Osteoblast (primary cell): ENCODE data around the gene LIAS. TPM values are rescaled to one million over a fixed set of nuclear protein-coding genes. Genes with fewer than 3 reads are reported as not detected.
A peak's percentile ranks its signal among the peaks of the same experiment; 100 is the strongest.

Experiments
- DNase-seq: peaks from one replicate; pipeline ENCODE4 v3.0.0; 2011; ENCODE audit warnings: low spot score, mixed read lengths; ENCODE audit not compliant: insufficient read length; ENCODE audit errors: missing footprints
- H2AFZ ChIP-seq: 2 replicates; pipeline ENCODE4 v1.6.0; 2011; ENCODE audit warnings: mild to moderate bottlenecking, low read length
- H3K27ac ChIP-seq: 2 replicates; pipeline ENCODE4 v1.5.1; 2011; ENCODE audit warnings: mild to moderate bottlenecking, low read depth, low read length, moderate library complexity
- H3K27me3 ChIP-seq: 2 replicates; pipeline ENCODE4 v1.6.0; 2012; ENCODE audit warnings: mild to moderate bottlenecking, control low read depth, inconsistent platforms, low read length, moderate library complexity; ENCODE audit not compliant: insufficient read depth
- H3K36me3 ChIP-seq: 2 replicates; pipeline ENCODE4 v1.5.1; 2011; ENCODE audit warnings: mild to moderate bottlenecking, low read length, control low read depth, moderate library complexity; ENCODE audit not compliant: insufficient read depth
- H3K4me1 ChIP-seq: 2 replicates; pipeline ENCODE4 v1.5.1; 2011; ENCODE audit warnings: mild to moderate bottlenecking, low read length, control low read depth, moderate library complexity; ENCODE audit not compliant: insufficient read depth
- H3K4me2 ChIP-seq: 2 replicates; pipeline ENCODE4 v1.6.0; 2011; ENCODE audit warnings: mild to moderate bottlenecking, low read length; ENCODE audit not compliant: insufficient read depth
- H3K4me3 ChIP-seq: fragments of 200-600 bp; sonication (generic); 3 replicates; pipeline ENCODE4 v1.5.1; 2012; ENCODE audit warnings: mild to moderate bottlenecking, low read length, inconsistent platforms; ENCODE audit not compliant: insufficient read depth
- H3K79me2 ChIP-seq: 2 replicates; pipeline ENCODE4 v1.6.0; 2012; ENCODE audit warnings: mild to moderate bottlenecking, low read length, control low read depth, inconsistent platforms; ENCODE audit not compliant: insufficient read depth
- H3K9me3 ChIP-seq: 2 replicates; pipeline ENCODE4 v1.5.1; 2011; ENCODE audit warnings: low read depth, low read length, control low read depth
- H4K20me1 ChIP-seq: 2 replicates; pipeline ENCODE4 v1.6.0; 2012; ENCODE audit warnings: mild to moderate bottlenecking, low read length, control low read depth; ENCODE audit not compliant: insufficient read depth
- CTCF ChIP-seq: IDR thresholded peaks from 2 replicates; pipeline ENCODE4 v1.5.1; 2011; ENCODE audit warnings: mild to moderate bottlenecking, low read depth, low read length, moderate library complexity; ENCODE audit errors: extremely low read depth
- total RNA-seq: library from RNA; depleted of rRNA; stranded (reverse); fragments of >200 nt; gene quantifications from 2 replicates; pipeline ENCODE4 v1.2.3, GENCODE V29; 2012

LIAS gene
- total RNA-seq, 1 donor = 8.7 TPM

DNA sequence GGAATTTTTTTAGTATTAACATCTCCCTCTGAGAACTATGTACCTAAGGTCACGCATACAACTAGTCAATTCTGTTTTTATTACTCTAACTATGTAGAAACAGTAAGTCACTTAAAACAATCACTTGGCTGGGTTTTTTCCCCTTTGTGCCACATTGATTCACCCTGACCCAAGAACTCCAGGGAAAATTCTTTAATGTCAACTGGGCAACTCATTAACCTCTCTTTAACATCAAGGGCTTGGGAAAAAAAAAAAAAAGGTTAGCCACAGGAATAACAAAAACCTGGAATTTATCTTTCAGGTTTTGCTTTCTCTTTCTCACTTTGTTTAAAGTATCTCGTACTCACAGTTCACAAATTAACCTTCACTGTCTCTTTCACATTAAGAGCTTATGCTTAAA is 8.2 kb upstream of the LIAS start:
- no peak for TF ChIP-seq CTCF
- Histone ChIP-seq H3K4me2 (no peak overlapping the region), H3K79me2 (peaks cover 4% of the 10 kb centered on the region), H2AFZ (no peak overlapping the region), H4K20me1 (peaks cover 30% of the 10 kb centered on the region), H3K27ac (no peak overlapping the region), H3K27me3 (no peaks in the 10 kb centered on the region), H3K4me3 (no peak overlapping the region), H3K36me3 (peaks cover 57% of the 10 kb centered on the region), H3K9me3 (no peaks in the 10 kb centered on the region), H3K4me1 (peaks cover 5% of the 10 kb centered on the region)
- no peak for DNase-seq

DNA sequence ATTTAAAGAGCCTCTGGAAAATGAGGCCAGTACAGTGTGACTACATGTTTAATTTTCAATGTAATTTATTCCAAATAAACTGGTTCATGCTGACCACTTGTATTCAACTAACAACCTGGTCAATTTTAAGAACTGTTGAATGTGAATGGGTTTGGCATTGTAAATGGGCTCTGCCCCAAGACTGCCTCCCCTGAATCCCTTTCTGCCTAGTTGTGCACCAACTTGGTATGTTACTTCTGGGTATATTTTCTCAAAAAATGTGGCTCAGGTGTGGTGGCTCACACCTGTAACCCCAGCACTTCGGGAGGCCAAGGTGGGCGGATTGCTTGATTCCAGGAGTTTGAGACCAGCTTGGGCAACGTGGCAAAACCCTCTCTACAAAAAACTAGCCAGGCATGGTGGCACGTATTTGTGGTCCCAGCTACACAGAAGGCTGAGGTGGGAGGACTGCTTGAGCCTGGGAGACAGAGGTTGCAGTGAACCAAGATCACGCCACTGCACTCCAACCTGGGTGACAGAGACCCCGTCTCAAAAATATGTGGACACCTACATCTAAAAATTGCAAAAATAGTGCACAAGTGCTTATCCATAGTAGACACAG is 7.3 kb upstream of the LIAS start:
- Histone ChIP-seq H2AFZ (no peak overlapping the region), H3K9me3 (no peaks in the 10 kb centered on the region), H3K4me2 (no peak overlapping the region), H3K36me3 (peaks cover 66% of the 10 kb centered on the region), H4K20me1 (peaks cover 39% of the 10 kb centered on the region), H3K79me2 (peaks cover 13% of the 10 kb centered on the region), H3K27me3 (no peaks in the 10 kb centered on the region), H3K4me3 (no peak overlapping the region), H3K27ac (no peak overlapping the region), H3K4me1 (peaks cover 13% of the 10 kb centered on the region)
- no peak for TF ChIP-seq CTCF
- no peak for DNase-seq

- Histone ChIP-seq H3K4me3 (no peak overlapping the region), H3K9me3 (no peaks in the 10 kb centered on the region), H3K4me1 (peaks cover 18% of the 10 kb centered on the region), H3K4me2 (no peak overlapping the region), H2AFZ (no peak overlapping the region), H3K27ac (no peak overlapping the region), H3K36me3 (peaks cover 74% of the 10 kb centered on the region), H3K27me3 (no peaks in the 10 kb centered on the region), H4K20me1 (peaks cover 47% of the 10 kb centered on the region), H3K79me2 (peaks cover 21% of the 10 kb centered on the region)
- TF ChIP-seq CTCF = no peak
- no peak for DNase-seq
Observed at GRCh38 chr4:39452153-39452859, 6.5 kb upstream of the LIAS start.

DNA sequence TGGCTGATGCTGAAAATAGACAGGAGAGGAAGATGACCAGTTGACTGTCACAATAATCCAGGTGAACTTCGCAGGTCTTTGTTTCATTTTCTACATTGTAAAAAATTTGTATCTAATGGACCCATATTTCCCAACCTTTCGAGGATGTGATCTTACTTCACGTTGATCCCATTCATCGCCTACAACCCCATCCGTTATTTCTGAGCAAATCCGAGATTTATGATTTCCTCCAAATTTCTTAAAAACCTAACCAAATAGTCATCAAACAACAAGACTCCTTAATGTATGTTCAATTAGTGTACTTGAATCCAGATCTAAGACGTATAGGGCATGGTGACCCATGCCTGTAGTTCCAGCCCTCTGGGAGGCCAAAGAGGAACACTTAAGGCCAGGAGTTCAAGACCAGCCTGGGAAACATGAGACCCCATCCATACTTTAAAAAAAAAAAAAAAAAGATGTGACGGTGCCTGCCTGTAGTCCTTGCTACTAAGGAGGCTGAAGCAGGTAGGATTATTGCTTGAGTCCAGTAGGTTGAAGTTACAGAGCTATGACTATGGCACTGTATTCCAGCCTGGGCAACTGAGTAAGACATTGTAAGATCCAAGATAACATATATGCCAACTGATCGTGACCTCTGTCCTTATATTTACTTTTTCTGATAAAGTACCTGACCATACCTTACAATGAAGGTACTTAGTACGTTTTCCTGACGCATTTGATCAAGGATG is 5.8 kb upstream of the LIAS start:
- H3K79me2 ChIP-seq = peaks cover 28% of the 10 kb centered on the region
- DNase-seq = peak; percentile 71
- no peak for TF ChIP-seq CTCF
- no peak overlapping the region for H3K4me3 ChIP-seq
- peaks cover 22% of the 10 kb centered on the region for H3K4me1 ChIP-seq
- peaks cover 81% of the 10 kb centered on the region for H3K36me3 ChIP-seq
- H2AFZ ChIP-seq = no peak overlapping the region
- H4K20me1 ChIP-seq = peaks cover 54% of the 10 kb centered on the region
- H3K4me2 ChIP-seq = no peak overlapping the region
- no peak overlapping the region for H3K27ac ChIP-seq
- no peaks in the 10 kb centered on the region for H3K27me3 ChIP-seq
- no peaks in the 10 kb centered on the region for H3K9me3 ChIP-seq
